Endothelial cell of umbilical vein (primary cell): Measurements from ENCODE around the gene FAM222A.

Experiments
- EZH2 ChIP-seq: IDR thresholded peaks from 2 replicates; pipeline ENCODE4 v1.6.1; 2012; ENCODE audit warnings: borderline replicate concordance, low read depth, mild to moderate bottlenecking, moderate library complexity, low read length, inconsistent platforms; ENCODE audit not compliant: severe bottlenecking
- POLR2A ChIP-seq: IDR thresholded peaks from 2 replicates; pipeline ENCODE4 v1.6.1; 2012; ENCODE audit warnings: low read depth, mild to moderate bottlenecking, control low read depth, low read length
- POLR2AphosphoS5 ChIP-seq: IDR thresholded peaks from 2 replicates; pipeline ENCODE4 v1.6.1; 2012; ENCODE audit warnings: low read depth, mild to moderate bottlenecking, control low read depth, low read length, moderate library complexity; ENCODE audit not compliant: insufficient read depth
- TF ChIP-seq, protein P1 (sequence below), 2 donors: IDR thresholded peaks; 1 replicate in 1 of 2; 2 replicates in 1 of 2; pipeline ENCODE4 v1.5.1; 2011; ENCODE audit warnings: low read length in 2 of 2, mild to moderate bottlenecking in 2 of 2, moderate library complexity in 2 of 2, control low read depth in 1 of 2, inconsistent platforms in 1 of 2, low read depth in 1 of 2; ENCODE audit not compliant: insufficient read depth in 1 of 2; ENCODE audit errors: extremely low read depth in 1 of 2

DNA sequence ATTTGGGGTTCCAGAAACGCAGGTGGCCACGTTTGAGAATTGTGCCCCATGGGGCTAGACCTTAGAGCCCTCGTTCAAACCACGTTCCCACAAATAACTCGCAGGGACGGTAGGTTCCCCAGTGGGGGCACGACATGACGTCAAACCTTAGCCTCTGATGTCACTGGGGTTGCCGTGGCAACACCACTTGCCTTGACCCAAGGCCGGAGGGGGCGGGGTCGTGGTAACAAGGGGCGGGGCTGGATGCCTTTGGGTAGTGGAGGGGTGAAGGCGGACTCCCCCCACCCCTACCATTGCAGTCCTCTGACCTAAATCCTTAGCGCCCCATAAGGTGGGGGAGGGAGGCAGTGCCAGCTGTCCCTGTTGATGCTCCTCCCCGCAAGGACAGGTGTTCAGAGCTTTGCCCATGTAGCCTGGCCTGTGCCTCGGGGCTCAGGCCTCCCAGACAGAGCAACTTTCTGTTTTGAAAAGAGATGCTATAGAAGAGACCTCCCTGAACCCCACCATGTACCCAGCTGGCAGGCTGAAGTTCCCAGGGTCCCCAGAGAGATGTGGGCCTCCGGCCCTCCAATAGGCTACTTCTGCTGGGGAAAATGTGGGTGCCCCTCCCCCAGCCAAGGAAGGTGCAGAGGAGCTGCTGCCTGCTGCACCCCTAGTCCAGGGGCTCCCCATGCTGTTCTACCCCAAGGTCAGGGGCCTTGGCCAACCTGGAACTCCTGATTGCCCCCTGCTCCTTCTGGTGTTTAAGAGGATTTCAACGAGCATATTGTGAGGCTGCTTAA is 1.9 kb downstream of the FAM222A start:
- TF ChIP-seq POLR2A, result no peak
- TF ChIP-seq, protein P1, sequence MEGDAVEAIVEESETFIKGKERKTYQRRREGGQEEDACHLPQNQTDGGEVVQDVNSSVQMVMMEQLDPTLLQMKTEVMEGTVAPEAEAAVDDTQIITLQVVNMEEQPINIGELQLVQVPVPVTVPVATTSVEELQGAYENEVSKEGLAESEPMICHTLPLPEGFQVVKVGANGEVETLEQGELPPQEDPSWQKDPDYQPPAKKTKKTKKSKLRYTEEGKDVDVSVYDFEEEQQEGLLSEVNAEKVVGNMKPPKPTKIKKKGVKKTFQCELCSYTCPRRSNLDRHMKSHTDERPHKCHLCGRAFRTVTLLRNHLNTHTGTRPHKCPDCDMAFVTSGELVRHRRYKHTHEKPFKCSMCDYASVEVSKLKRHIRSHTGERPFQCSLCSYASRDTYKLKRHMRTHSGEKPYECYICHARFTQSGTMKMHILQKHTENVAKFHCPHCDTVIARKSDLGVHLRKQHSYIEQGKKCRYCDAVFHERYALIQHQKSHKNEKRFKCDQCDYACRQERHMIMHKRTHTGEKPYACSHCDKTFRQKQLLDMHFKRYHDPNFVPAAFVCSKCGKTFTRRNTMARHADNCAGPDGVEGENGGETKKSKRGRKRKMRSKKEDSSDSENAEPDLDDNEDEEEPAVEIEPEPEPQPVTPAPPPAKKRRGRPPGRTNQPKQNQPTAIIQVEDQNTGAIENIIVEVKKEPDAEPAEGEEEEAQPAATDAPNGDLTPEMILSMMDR (IDR thresholded peaks at IDR 0.05; ENCODE audit: extremely low read depth in 1 of 2, insufficient read depth in 1 of 2, low read depth in 1 of 2, low read length in 2 of 2), result no peak
- TF ChIP-seq POLR2AphosphoS5, result no peak
- TF ChIP-seq EZH2, result no peak
